Epithelial cell of esophagus (primary cell): Measurements from ENCODE around the gene CPNE1.

Source experiments
- DNase-seq: peaks from one replicate; pipeline ENCODE4 v3.0.0; 2010; ENCODE audit warnings: low read depth
- H3K4me3 ChIP-seq: 2 replicates; pipeline ENCODE4 v1.5.1; 2011; ENCODE audit warnings: mild to moderate bottlenecking, low read length, control low read depth
- CTCF ChIP-seq: IDR thresholded peaks from 2 replicates; pipeline ENCODE4 v1.5.1; 2011; ENCODE audit warnings: low read depth, mild to moderate bottlenecking, low read length, control low read depth, inconsistent platforms; ENCODE audit not compliant: insufficient read depth; ENCODE audit errors: missing control alignments

Gene CPNE1

GRCh38 chr20:35669221-35669620, 4.5 kb upstream of the CPNE1 start:
- no peak for TF ChIP-seq CTCF
- no peak for DNase-seq

GRCh38 chr20:35665949-35666288, 1.2 kb upstream of the CPNE1 start:
- no peak for TF ChIP-seq CTCF
- no peak overlapping the region for H3K4me3 ChIP-seq
- DNase-seq: no peak

More at GRCh38 chr20:35669221-35669620, 4.5 kb upstream of the CPNE1 start:
- H3K4me3 ChIP-seq: no peak overlapping the region

- H3K4me3 ChIP-seq: peak overlapping the region; percentile 92
- TF ChIP-seq CTCF: no peak
- peak; percentile 66 for DNase-seq
These were observed 909 bp downstream of the CPNE1 start for GRCh38 chr20:35663516-35664465.

GRCh38 chr20:35662551-35662950, 2.1 kb downstream of the CPNE1 start:
- H3K4me3 ChIP-seq: peak overlapping the region; percentile 92
- DNase-seq: no peak
- no peak for TF ChIP-seq CTCF

GRCh38 chr20:35661908-35662307, 2.8 kb downstream of the CPNE1 start:
- H3K4me3 ChIP-seq: peak overlapping the region; percentile 92
- DNase-seq: no peak
- TF ChIP-seq CTCF: no peak

GRCh38 chr20:35661053-35661452, 3.6 kb downstream of the CPNE1 start:
- H3K4me3 ChIP-seq: no peak overlapping the region
- no peak for TF ChIP-seq CTCF
- DNase-seq: peak; percentile 45
